Muscle layer of colon (tissue), 2 donors: ENCODE measurements around the gene ECM2.
A peak's percentile ranks its signal among the peaks of the same experiment; 100 is the strongest.

ENCODE experiments used
- H3K27ac ChIP-seq: one replicate; pipeline ENCODE4 v1.7.0; 2013; ENCODE audit warnings: low read depth, mild to moderate bottlenecking, low read length, moderate library complexity
- H3K27me3 ChIP-seq, 2 donors: one replicate each; pipeline ENCODE4 v1.7.0; 2013; ENCODE audit warnings: low read length in 2 of 2, mild to moderate bottlenecking in 2 of 2; ENCODE audit not compliant: insufficient read depth in 2 of 2, control insufficient read depth in 1 of 2
- H3K36me3 ChIP-seq: one replicate; pipeline ENCODE4 v1.7.0; 2013; ENCODE audit warnings: mild to moderate bottlenecking, low read length; ENCODE audit not compliant: insufficient read depth
- H3K4me1 ChIP-seq: one replicate; pipeline ENCODE4 v1.7.0; 2013; ENCODE audit warnings: mild to moderate bottlenecking, low read length; ENCODE audit not compliant: insufficient read depth
- H3K4me3 ChIP-seq, 2 donors: one replicate each; pipeline ENCODE4 v1.7.0; 2013; ENCODE audit warnings: low read length in 2 of 2, low read depth in 1 of 2, mild to moderate bottlenecking in 1 of 2, moderate library complexity in 1 of 2
- H3K9ac ChIP-seq: one replicate; pipeline ENCODE4 v1.7.0; 2013; ENCODE audit warnings: low read length
- H3K9me3 ChIP-seq: one replicate; pipeline ENCODE4 v1.7.0; 2013; ENCODE audit warnings: mild to moderate bottlenecking, low read length
- donor health status: abdominal sarcoma.
- donor health status: Adenocarcinoma of cecum.

ECM2 gene

DNA sequence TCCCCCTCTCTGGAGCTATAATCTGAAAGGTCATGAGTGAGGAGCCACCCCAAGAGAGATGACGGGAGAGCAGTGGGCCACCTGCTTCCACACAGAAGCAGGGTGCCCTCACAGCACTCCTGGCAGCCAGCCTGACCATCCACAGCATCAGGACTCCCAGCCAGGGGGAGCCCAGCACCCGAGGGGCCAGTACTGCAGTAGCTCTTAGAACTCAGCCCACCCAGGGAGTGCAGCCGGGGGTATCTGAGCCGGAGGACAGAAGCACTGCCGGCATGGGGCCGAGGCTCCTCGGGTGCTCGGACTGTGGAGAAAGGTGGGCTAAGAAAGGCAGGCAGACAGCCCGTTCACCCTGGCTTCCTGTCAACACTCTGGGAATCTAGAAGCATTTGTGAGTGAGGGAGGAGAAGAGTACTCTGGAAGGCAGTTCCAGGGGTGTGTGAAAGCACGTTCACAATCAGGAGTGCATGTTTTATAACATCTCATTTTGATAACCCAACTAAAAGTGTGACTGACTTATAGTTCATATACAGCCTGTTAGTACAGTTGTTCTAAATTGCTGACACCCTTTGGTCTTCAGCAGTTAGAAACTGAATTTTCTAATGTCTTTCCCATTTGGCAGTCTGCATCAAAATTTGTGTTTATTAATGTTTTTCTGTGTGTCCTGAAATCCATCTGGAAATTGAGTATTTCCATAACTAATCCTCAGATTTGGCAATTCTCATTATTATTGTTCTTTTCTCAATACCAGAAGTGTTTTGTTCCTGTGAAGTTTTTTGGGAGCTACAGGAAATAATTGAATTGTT is 27.6 kb downstream of the ECM2 start:
- Histone ChIP-seq H3K27me3 (no peaks in the 10 kb centered on the region), H3K9ac (peak overlapping the region; percentile 1), H3K4me3 (peak overlapping the region in 1 of 2 donors; percentile 22), H3K4me1 (peaks cover 61% of the 10 kb centered on the region), H3K27ac (peak overlapping the region; percentile 62), H3K9me3 (no peaks in the 10 kb centered on the region), H3K36me3 (peaks cover 2% of the 10 kb centered on the region)

- H3K9me3 ChIP-seq = no peaks in the 10 kb centered on the region
- no peaks in the 10 kb centered on the region for H3K36me3 ChIP-seq
- peak overlapping the region; percentile 62 for H3K27ac ChIP-seq
- no peak overlapping the region for H3K9ac ChIP-seq
- H3K4me1 ChIP-seq = peaks cover 54% of the 10 kb centered on the region
- H3K4me3 ChIP-seq = peak overlapping the region in 1 of 2 donors; percentile 22
- no peaks in the 10 kb centered on the region for H3K27me3 ChIP-seq
These were observed 28.3 kb downstream of the ECM2 start for GRCh38 chr9:92507496-92507895.

DNA sequence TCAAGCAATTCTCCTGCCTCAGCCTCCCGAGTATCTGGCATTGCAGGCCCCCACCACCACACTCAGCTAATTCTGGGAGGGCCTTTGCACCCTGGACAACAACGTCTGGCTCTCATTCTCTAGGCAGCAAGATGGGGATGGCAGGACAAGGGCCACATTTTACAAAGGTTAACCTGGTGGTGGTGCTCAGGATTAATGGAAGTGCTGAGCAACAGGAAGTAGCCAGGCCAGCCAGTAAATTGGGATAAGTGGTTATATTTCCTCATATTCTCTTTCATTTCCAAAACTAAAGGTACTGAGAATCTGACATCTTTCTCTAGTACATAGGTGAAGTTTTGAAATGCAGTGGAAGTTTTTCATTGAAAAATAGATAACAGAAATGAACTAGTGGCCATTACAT is 28.8 kb downstream of the ECM2 start:
- peak overlapping the region; percentile 62 for H3K27ac ChIP-seq
- H3K4me1 ChIP-seq = peaks cover 54% of the 10 kb centered on the region
- H3K27me3 ChIP-seq = no peaks in the 10 kb centered on the region
- H3K36me3 ChIP-seq = no peaks in the 10 kb centered on the region
- no peak overlapping the region for H3K4me3 ChIP-seq
- no peaks in the 10 kb centered on the region for H3K9me3 ChIP-seq
- H3K9ac ChIP-seq = no peak overlapping the region

- Histone ChIP-seq H3K27me3 (no peaks in the 10 kb centered on the region), H3K4me3 (peak overlapping the region in 1 of 2 donors; percentile 12), H3K36me3 (no peaks in the 10 kb centered on the region)
These were observed 29.5 kb downstream of the ECM2 start for GRCh38 chr9:92506184-92506857.

DNA sequence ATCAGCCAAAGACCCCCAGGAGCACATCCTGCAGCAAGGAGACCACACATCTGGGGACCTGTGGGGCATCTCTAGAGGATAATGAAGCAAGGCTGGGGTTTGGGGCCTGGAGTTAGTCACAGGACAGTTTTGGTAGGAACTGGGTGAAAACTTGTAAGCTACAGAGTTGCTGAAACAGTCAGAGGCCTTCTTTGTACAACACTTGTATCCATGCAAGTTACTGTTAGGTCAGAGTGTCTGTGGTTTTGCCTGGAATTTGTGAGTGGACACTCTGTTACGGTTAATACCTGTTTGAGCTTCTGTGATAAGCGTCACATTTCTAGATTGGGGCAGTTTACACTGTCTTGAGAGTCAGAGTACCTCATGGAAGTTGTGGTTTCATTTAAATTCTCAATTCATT is 30.9 kb downstream of the ECM2 start:
- Histone ChIP-seq H3K27me3 (no peaks in the 10 kb centered on the region), H3K4me1 (peaks cover 59% of the 10 kb centered on the region), H3K9ac (no peak overlapping the region), H3K9me3 (no peaks in the 10 kb centered on the region), H3K4me3 (no peak overlapping the region), H3K27ac (peak overlapping the region; percentile 62), H3K36me3 (no peaks in the 10 kb centered on the region)

More at GRCh38 chr9:92506184-92506857, 29.5 kb downstream of the ECM2 start:
- H3K9me3 ChIP-seq = no peaks in the 10 kb centered on the region
- H3K27ac ChIP-seq = peak overlapping the region; percentile 62
- H3K9ac ChIP-seq = no peak overlapping the region
- H3K4me1 ChIP-seq = peaks cover 55% of the 10 kb centered on the region

DNA sequence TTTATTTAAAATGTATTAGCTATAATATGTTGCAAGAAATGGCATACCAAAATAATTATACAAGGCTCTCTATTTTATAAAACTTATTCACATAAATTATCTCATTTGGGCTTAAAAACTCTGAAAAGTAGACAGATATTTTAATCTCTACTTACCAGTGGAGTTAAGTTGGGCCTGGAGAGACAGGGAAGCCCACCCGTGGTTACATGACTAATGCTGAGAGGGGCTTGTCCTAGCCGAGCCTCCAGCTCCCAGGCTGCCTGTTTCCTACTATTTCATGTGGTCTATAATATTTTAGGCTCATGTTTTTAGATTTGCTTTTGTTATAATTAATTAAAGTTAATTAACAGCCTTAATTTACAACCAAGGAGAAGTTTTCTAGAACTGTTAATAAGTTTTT is 32.6 kb downstream of the ECM2 start:
- Histone ChIP-seq H3K9ac (no peak overlapping the region), H3K36me3 (no peaks in the 10 kb centered on the region), H3K27ac (no peak overlapping the region), H3K9me3 (no peaks in the 10 kb centered on the region), H3K4me3 (no peak overlapping the region), H3K27me3 (no peaks in the 10 kb centered on the region), H3K4me1 (peaks cover 54% of the 10 kb centered on the region)

GRCh38 chr9:92501671-92502393 is 34.0 kb downstream of the ECM2 start:
- Histone ChIP-seq H3K27me3 (no peaks in the 10 kb centered on the region), H3K27ac (peak overlapping the region; percentile 57), H3K4me1 (peaks cover 41% of the 10 kb centered on the region), H3K4me3 (no peak overlapping the region), H3K9me3 (no peaks in the 10 kb centered on the region), H3K9ac (no peak overlapping the region), H3K36me3 (no peaks in the 10 kb centered on the region)

- H3K9ac ChIP-seq = no peak overlapping the region
- H3K9me3 ChIP-seq = no peaks in the 10 kb centered on the region
- peak overlapping the region; percentile 57 for H3K27ac ChIP-seq
- H3K4me1 ChIP-seq = peaks cover 32% of the 10 kb centered on the region
- H3K36me3 ChIP-seq = no peaks in the 10 kb centered on the region
- no peaks in the 10 kb centered on the region for H3K27me3 ChIP-seq
- H3K4me3 ChIP-seq = no peak overlapping the region
These were observed 35.1 kb downstream of the ECM2 start for GRCh38 chr9:92500725-92501124.

DNA sequence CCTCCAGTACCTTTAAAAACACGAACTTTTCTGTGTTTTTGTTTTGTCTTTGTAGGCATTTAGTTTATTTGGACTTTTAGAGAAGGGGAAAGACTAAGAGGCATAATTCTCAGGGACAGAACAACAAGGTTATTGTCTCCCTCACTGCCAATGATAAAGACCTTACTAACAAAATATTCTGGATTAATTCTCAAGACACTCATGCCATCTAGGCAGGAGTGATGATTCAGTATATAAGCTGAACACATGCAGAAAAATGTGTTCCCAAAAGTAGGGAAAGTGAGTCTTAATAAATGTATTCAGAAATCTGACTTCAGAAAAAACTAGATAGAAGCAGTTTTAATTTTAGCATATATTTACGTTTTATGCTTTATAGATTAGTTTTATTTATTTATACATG is 36.1 kb downstream of the ECM2 start:
- no peak overlapping the region for H3K27ac ChIP-seq

GRCh38 chr9:92496396-92497176 is 39.2 kb downstream of the ECM2 start:
- H3K4me3 ChIP-seq = no peak overlapping the region
- no peak overlapping the region for H3K9ac ChIP-seq
- no peaks in the 10 kb centered on the region for H3K9me3 ChIP-seq
- H3K27me3 ChIP-seq = no peaks in the 10 kb centered on the region
- no peaks in the 10 kb centered on the region for H3K36me3 ChIP-seq
- H3K4me1 ChIP-seq = peaks cover 14% of the 10 kb centered on the region
- no peak overlapping the region for H3K27ac ChIP-seq

More for the DNA sequence above, 36.1 kb downstream of the ECM2 start:
- no peak overlapping the region for H3K4me3 ChIP-seq
- H3K9ac ChIP-seq = no peak overlapping the region
- H3K36me3 ChIP-seq = no peaks in the 10 kb centered on the region
- no peaks in the 10 kb centered on the region for H3K9me3 ChIP-seq
- H3K4me1 ChIP-seq = peaks cover 23% of the 10 kb centered on the region
- no peaks in the 10 kb centered on the region for H3K27me3 ChIP-seq

- Histone ChIP-seq H3K36me3 (no peaks in the 10 kb centered on the region), H3K4me1 (peaks cover 12% of the 10 kb centered on the region), H3K27me3 (no peaks in the 10 kb centered on the region), H3K4me3 (no peak overlapping the region), H3K9ac (no peak overlapping the region), H3K9me3 (no peaks in the 10 kb centered on the region), H3K27ac (no peak overlapping the region)
These were observed 40.9 kb downstream of the ECM2 start for GRCh38 chr9:92494856-92495255.
